IgD-negative memory B cell (primary cell): ENCODE results near the gene LINS1. TPM values are rescaled to one million over a fixed set of nuclear protein-coding genes. Genes with fewer than 3 reads are reported as not detected.

Source experiments
- H3K27ac Mint-ChIP-seq, 3 donors: one replicate each; pipeline ENCODE4 v1.8.0; 2020 to 2022; ENCODE audit warnings: mild to moderate bottlenecking in 3 of 3, mixed read lengths in 3 of 3, moderate library complexity in 1 of 3
- H3K27me3 Mint-ChIP-seq: one replicate; pipeline ENCODE4 v1.8.0; 2021; ENCODE audit warnings: mixed read lengths
- H3K36me3 Mint-ChIP-seq: one replicate; pipeline ENCODE4 v1.8.0; 2020; ENCODE audit warnings: mild to moderate bottlenecking, mixed read lengths
- H3K4me1 Mint-ChIP-seq, 3 donors: one replicate each; pipeline ENCODE4 v1.8.0; 2020 to 2022; ENCODE audit warnings: mixed read lengths in 3 of 3, mild to moderate bottlenecking in 1 of 3
- H3K4me3 Mint-ChIP-seq, 4 donors: one replicate each; pipeline ENCODE4 v1.8.0; 2020 to 2022; ENCODE audit warnings: mild to moderate bottlenecking in 4 of 4, mixed read lengths in 4 of 4, moderate library complexity in 3 of 4
- H3K9me3 Mint-ChIP-seq, 3 donors: one replicate each; pipeline ENCODE4 v1.8.0; 2020 to 2021; ENCODE audit warnings: mixed read lengths in 3 of 3, mild to moderate bottlenecking in 1 of 3
- polyA plus RNA-seq: library from polyadenylated mRNA; unstranded; fragments of 300-500 nt; fragmentation: Illumina TruSeq; gene quantifications from one replicate; pipeline ENCODE4 v1.2.3, GENCODE V29; 2021

Gene LINS1
- polyA plus RNA-seq, 1 donor from 2014 or later, result 23.2 TPM

GRCh38 chr15:100623301-100623700, 21.3 kb upstream of the LINS1 start:
- Mint-ChIP-seq H3K36me3 (peaks cover 9% of the 10 kb centered on the region), H3K27ac (no peak overlapping the region), H3K4me1 (peaks cover 6 to 11% (median 10%) of the 10 kb centered on the region in 3 donors), H3K4me3 (no peak overlapping the region), H3K27me3 (no peaks in the 10 kb centered on the region), H3K9me3 (no peaks in the 10 kb centered on the region)

- Mint-ChIP-seq H3K4me3 (no peak overlapping the region), H3K27me3 (no peaks in the 10 kb centered on the region), H3K36me3 (peaks cover 12% of the 10 kb centered on the region), H3K4me1 (peaks cover 3 to 19% (median 10%) of the 10 kb centered on the region in 3 donors), H3K9me3 (no peaks in the 10 kb centered on the region), H3K27ac (no peak overlapping the region)
Measured at GRCh38 chr15:100616700-100617099, 14.7 kb upstream of the LINS1 start.

- Mint-ChIP-seq H3K27ac (peak overlapping the region in 1 of 3 donors; percentile 50), H3K4me3 (no peak overlapping the region), H3K27me3 (no peaks in the 10 kb centered on the region), H3K9me3 (no peaks in the 10 kb centered on the region), H3K4me1 (peaks cover 3 to 19% (median 8%) of the 10 kb centered on the region in 3 donors), H3K36me3 (peaks cover 11% of the 10 kb centered on the region)
Measured at GRCh38 chr15:100615801-100616200, 13.8 kb upstream of the LINS1 start.

- H3K4me3 Mint-ChIP-seq, result no peak overlapping the region
- H3K36me3 Mint-ChIP-seq, result peaks cover 11% of the 10 kb centered on the region
- no peaks in the 10 kb centered on the region for H3K27me3 Mint-ChIP-seq
- H3K4me1 Mint-ChIP-seq, result peaks cover 3 to 19% (median 8%) of the 10 kb centered on the region in 3 donors
- no peak overlapping the region for H3K27ac Mint-ChIP-seq
- no peaks in the 10 kb centered on the region for H3K9me3 Mint-ChIP-seq
Measured at GRCh38 chr15:100614918-100615317, 12.9 kb upstream of the LINS1 start.

GRCh38 chr15:100614336-100614735, 12.4 kb upstream of the LINS1 start:
- H3K9me3 Mint-ChIP-seq, result no peaks in the 10 kb centered on the region
- H3K27ac Mint-ChIP-seq, result no peak overlapping the region
- peaks cover 3 to 16% (median 8%) of the 10 kb centered on the region in 3 donors for H3K4me1 Mint-ChIP-seq
- H3K36me3 Mint-ChIP-seq, result peaks cover 10% of the 10 kb centered on the region
- no peaks in the 10 kb centered on the region for H3K27me3 Mint-ChIP-seq
- H3K4me3 Mint-ChIP-seq, result no peak overlapping the region

GRCh38 chr15:100613208-100613607, 11.2 kb upstream of the LINS1 start:
- H3K9me3 Mint-ChIP-seq, result no peaks in the 10 kb centered on the region
- no peak overlapping the region for H3K4me3 Mint-ChIP-seq
- no peak overlapping the region for H3K27ac Mint-ChIP-seq
- H3K27me3 Mint-ChIP-seq, result no peaks in the 10 kb centered on the region
- peaks cover 9% of the 10 kb centered on the region for H3K36me3 Mint-ChIP-seq
- peaks cover 4 to 10% (median 4%) of the 10 kb centered on the region in 3 donors for H3K4me1 Mint-ChIP-seq

GRCh38 chr15:100612539-100612938, 10.6 kb upstream of the LINS1 start:
- H3K9me3 Mint-ChIP-seq, result no peaks in the 10 kb centered on the region
- peaks cover 3 to 10% (median 5%) of the 10 kb centered on the region in 3 donors for H3K4me1 Mint-ChIP-seq
- H3K4me3 Mint-ChIP-seq, result no peak overlapping the region
- H3K27me3 Mint-ChIP-seq, result no peaks in the 10 kb centered on the region
- no peak overlapping the region for H3K27ac Mint-ChIP-seq
- H3K36me3 Mint-ChIP-seq, result peaks cover 9% of the 10 kb centered on the region

GRCh38 chr15:100602823-100603393, 924 bp upstream of the LINS1 start:
- H3K36me3 Mint-ChIP-seq, result peaks cover 4% of the 10 kb centered on the region
- no peaks in the 10 kb centered on the region for H3K9me3 Mint-ChIP-seq
- no peaks in the 10 kb centered on the region for H3K27me3 Mint-ChIP-seq
- no peak overlapping the region for H3K4me3 Mint-ChIP-seq
- H3K27ac Mint-ChIP-seq, result peak overlapping the region in 1 of 3 donors; percentile 76
- H3K4me1 Mint-ChIP-seq, result peaks cover 14 to 37% (median 17%) of the 10 kb centered on the region in 3 donors

- peaks cover 20 to 42% (median 24%) of the 10 kb centered on the region in 3 donors for H3K4me1 Mint-ChIP-seq
- peaks cover 4% of the 10 kb centered on the region for H3K36me3 Mint-ChIP-seq
- no peaks in the 10 kb centered on the region for H3K27me3 Mint-ChIP-seq
- no peaks in the 10 kb centered on the region for H3K9me3 Mint-ChIP-seq
- no peak overlapping the region for H3K4me3 Mint-ChIP-seq
- H3K27ac Mint-ChIP-seq, result no peak overlapping the region
Measured at GRCh38 chr15:100601617-100602063, 344 bp downstream of the LINS1 start.

- no peak overlapping the region for H3K4me3 Mint-ChIP-seq
- peaks cover 22 to 47% (median 26%) of the 10 kb centered on the region in 3 donors for H3K4me1 Mint-ChIP-seq
- no peaks in the 10 kb centered on the region for H3K9me3 Mint-ChIP-seq
- H3K27ac Mint-ChIP-seq, result no peak overlapping the region
- peaks cover 3% of the 10 kb centered on the region for H3K36me3 Mint-ChIP-seq
- no peaks in the 10 kb centered on the region for H3K27me3 Mint-ChIP-seq
Measured at GRCh38 chr15:100601163-100601562, 821 bp downstream of the LINS1 start.

- Mint-ChIP-seq H3K9me3 (no peaks in the 10 kb centered on the region), H3K36me3 (no peaks in the 10 kb centered on the region), H3K4me1 (peaks cover 18 to 44% (median 31%) of the 10 kb centered on the region in 3 donors), H3K27ac (peak overlapping the region in 2 of 3 donors; percentile 21 to 90), H3K27me3 (no peaks in the 10 kb centered on the region), H3K4me3 (no peak overlapping the region)
Measured at GRCh38 chr15:100598655-100599054, 3.3 kb downstream of the LINS1 start.

GRCh38 chr15:100597862-100598261, 4.1 kb downstream of the LINS1 start:
- peak overlapping the region; percentile 59 to 90 (median 75) for H3K27ac Mint-ChIP-seq
- H3K4me3 Mint-ChIP-seq, result peak overlapping the region in 1 of 4 donors; percentile 42

GRCh38 chr15:100596792-100597191, 5.2 kb downstream of the LINS1 start:
- peak overlapping the region; percentile 52 to 96 (median 79) for H3K27ac Mint-ChIP-seq
- peak overlapping the region; percentile 24 to 88 (median 63) for H3K4me3 Mint-ChIP-seq
- peaks cover 18 to 40% (median 22%) of the 10 kb centered on the region in 3 donors for H3K4me1 Mint-ChIP-seq
- H3K27me3 Mint-ChIP-seq, result no peaks in the 10 kb centered on the region
- no peaks in the 10 kb centered on the region for H3K9me3 Mint-ChIP-seq
- peaks cover 3% of the 10 kb centered on the region for H3K36me3 Mint-ChIP-seq

More at GRCh38 chr15:100597862-100598261, 4.1 kb downstream of the LINS1 start:
- Mint-ChIP-seq H3K36me3 (no peaks in the 10 kb centered on the region), H3K9me3 (no peaks in the 10 kb centered on the region), H3K27me3 (no peaks in the 10 kb centered on the region), H3K4me1 (peaks cover 18 to 38% (median 24%) of the 10 kb centered on the region in 3 donors)

GRCh38 chr15:100595964-100596363, 6.0 kb downstream of the LINS1 start:
- H3K4me3 Mint-ChIP-seq, result peak overlapping the region in 3 of 4 donors; percentile 57 to 88 (median 69)
- no peaks in the 10 kb centered on the region for H3K9me3 Mint-ChIP-seq
- H3K27ac Mint-ChIP-seq, result peak overlapping the region in 2 of 3 donors; percentile 52 to 79
- peaks cover 18 to 44% (median 22%) of the 10 kb centered on the region in 3 donors for H3K4me1 Mint-ChIP-seq
- no peaks in the 10 kb centered on the region for H3K27me3 Mint-ChIP-seq
- peaks cover 4% of the 10 kb centered on the region for H3K36me3 Mint-ChIP-seq

GRCh38 chr15:100593431-100593830, 8.6 kb downstream of the LINS1 start:
- peaks cover 18 to 34% (median 22%) of the 10 kb centered on the region in 3 donors for H3K4me1 Mint-ChIP-seq
- peaks cover 7% of the 10 kb centered on the region for H3K36me3 Mint-ChIP-seq
- H3K9me3 Mint-ChIP-seq, result peaks cover 0 to 10% (median 3%) of the 10 kb centered on the region in 3 donors
- H3K27me3 Mint-ChIP-seq, result no peaks in the 10 kb centered on the region
- H3K4me3 Mint-ChIP-seq, result no peak overlapping the region
- no peak overlapping the region for H3K27ac Mint-ChIP-seq

GRCh38 chr15:100592898-100593297, 9.1 kb downstream of the LINS1 start:
- Mint-ChIP-seq H3K27me3 (no peaks in the 10 kb centered on the region), H3K4me1 (peaks cover 17 to 30% (median 21%) of the 10 kb centered on the region in 3 donors), H3K9me3 (peaks cover 2 to 10% (median 3%) of the 10 kb centered on the region in 3 donors), H3K4me3 (no peak overlapping the region), H3K36me3 (peaks cover 9% of the 10 kb centered on the region), H3K27ac (no peak overlapping the region)
